ENCODE measurements around the gene DNM1. TPM values are rescaled to one million over a fixed set of nuclear protein-coding genes. Genes with fewer than 3 reads are reported as not detected.

The DNM1 gene
- total and polyA plus RNA-seq, 2 experiments from 2014 or later, result 36.0 to 42.0 TPM

GRCh38 chr9:128211981-128212281, 8.8 kb downstream of the DNM1 start:
- Mint-ChIP-seq H3K9me3 (no peaks in the 10 kb centered on the region), H3K27me3 (ENCODE audit: insufficient read depth, low read depth, poor library complexity) (peaks cover 15% of the 10 kb centered on the region), H3K4me3 (no peak overlapping the region), H3K27ac (no peak overlapping the region), H3K4me1 (peaks cover 6% of the 10 kb centered on the region; the same call in 1 of the 3 replicates), H3K36me3 (ENCODE audit: low read depth) (peaks cover 2% of the 10 kb centered on the region; the same call in 1 of the 3 replicates)
- Histone ChIP-seq H3K4me2 (no peak overlapping the region), H3F3A (replicated peaks; ENCODE audit: low read depth) (no peaks in the 10 kb centered on the region), H3K27me3 (ENCODE audit: insufficient read depth) (no peaks in the 10 kb centered on the region), H3K27ac (ENCODE audit: low read depth) (no peak overlapping the region), H3K79me2 (replicated peaks; ENCODE audit: insufficient read depth) (no peaks in the 10 kb centered on the region), H3K36me3 (ENCODE audit: insufficient read depth) (no peaks in the 10 kb centered on the region), H2AFZ (no peak overlapping the region), H4K20me1 (replicated peaks; ENCODE audit: insufficient read depth) (no peaks in the 10 kb centered on the region; the same call in none of the 2 replicates), H3K4me3 (no peak overlapping the region), H3K9me2 (ENCODE audit: insufficient read depth) (no peaks in the 10 kb centered on the region), H3K4me1 (ENCODE audit: insufficient read depth) (no peaks in the 10 kb centered on the region)
- DNase-seq (ENCODE audit: low spot score) (no peak), ATAC-seq (no peak)
- TF ChIP-seq STAT1 (IDR thresholded peaks at IDR 0.05; ENCODE audit: unreplicated experiment) (no peak), ZNF331 (CRISPR knock-in tag; IDR thresholded peaks at IDR 0.05; ENCODE audit: low read depth) (no peak)

GRCh38 chr9:128213746-128214497, 10.7 kb downstream of the DNM1 start:
- Mint-ChIP-seq H3K4me3 (no peak overlapping the region), H3K36me3 (ENCODE audit: low read depth) (peaks cover 6% of the 10 kb centered on the region; the same call in 2 of the 3 replicates), H3K4me1 (peaks cover 11% of the 10 kb centered on the region)

More at GRCh38 chr9:128213746-128214497, 10.7 kb downstream of the DNM1 start:
- Histone ChIP-seq H3K27me3 (ENCODE audit: insufficient read depth) (no peaks in the 10 kb centered on the region), H3K4me2 (no peak overlapping the region), H3K79me2 (replicated peaks; ENCODE audit: insufficient read depth) (no peaks in the 10 kb centered on the region), H3K4me3 (no peak overlapping the region), H2AFZ (no peak overlapping the region), H4K20me1 (replicated peaks; ENCODE audit: insufficient read depth) (no peaks in the 10 kb centered on the region; the same call in none of the 2 replicates), H3K9me2 (ENCODE audit: insufficient read depth) (no peaks in the 10 kb centered on the region), H3F3A (replicated peaks; ENCODE audit: low read depth) (0 out of 2 replicates have a peak, but pooled peaks cover 3% of the 10 kb centered on the region), H3K27ac (ENCODE audit: low read depth) (no peak overlapping the region), H3K4me1 (ENCODE audit: insufficient read depth) (0 out of 2 replicates have a peak, but pooled peaks cover 3% of the 10 kb centered on the region), H3K36me3 (ENCODE audit: insufficient read depth) (no peaks in the 10 kb centered on the region)
- H3K27me3 Mint-ChIP-seq (ENCODE audit: insufficient read depth, low read depth, poor library complexity), result peaks cover 17% of the 10 kb centered on the region
- DNase-seq (ENCODE audit: low spot score) (no peak), ATAC-seq (no peak)
- H3K9me3 Mint-ChIP-seq, result no peaks in the 10 kb centered on the region
- TF ChIP-seq REST (IDR thresholded peaks at IDR 0.05; ENCODE audit: unreplicated experiment) (no peak), EZH2 (IDR thresholded peaks at IDR 0.05; ENCODE audit: low read depth, unreplicated experiment) (no peak), ZNF331 (CRISPR knock-in tag; IDR thresholded peaks at IDR 0.05; ENCODE audit: low read depth) (no peak), POLR2AphosphoS5 (IDR thresholded peaks at IDR 0.05; ENCODE audit: low read depth) (no peak), ZNF114 (CRISPR knock-in tag; IDR thresholded peaks at IDR 0.05) (no peak), EZH2phosphoT487 (IDR thresholded peaks at IDR 0.05; ENCODE audit: unreplicated experiment) (no peak), CTCF (conservative IDR thresholded peaks at IDR 0.05; ENCODE audit: low read depth in 2 of 2) (no peak)
- H3K27ac Mint-ChIP-seq, result no peak overlapping the region

Data from GM23338 (cell line).